Suppressor macrophage treated with lipopolysaccharide for 1 hour (primary cell): Measurements from ENCODE around the gene CORO6.
"Not testable (repeated sequence)": the region's sequence is repeated elsewhere in the genome, so short reads cannot be mapped to it uniquely, and the experiment has no call there.

Experiments used
- DNase-seq, 3 donors: peaks; one replicate each; pipeline ENCODE4 v3.0.0-alpha.2; 2020 to 2022

The CORO6 gene

DNA sequence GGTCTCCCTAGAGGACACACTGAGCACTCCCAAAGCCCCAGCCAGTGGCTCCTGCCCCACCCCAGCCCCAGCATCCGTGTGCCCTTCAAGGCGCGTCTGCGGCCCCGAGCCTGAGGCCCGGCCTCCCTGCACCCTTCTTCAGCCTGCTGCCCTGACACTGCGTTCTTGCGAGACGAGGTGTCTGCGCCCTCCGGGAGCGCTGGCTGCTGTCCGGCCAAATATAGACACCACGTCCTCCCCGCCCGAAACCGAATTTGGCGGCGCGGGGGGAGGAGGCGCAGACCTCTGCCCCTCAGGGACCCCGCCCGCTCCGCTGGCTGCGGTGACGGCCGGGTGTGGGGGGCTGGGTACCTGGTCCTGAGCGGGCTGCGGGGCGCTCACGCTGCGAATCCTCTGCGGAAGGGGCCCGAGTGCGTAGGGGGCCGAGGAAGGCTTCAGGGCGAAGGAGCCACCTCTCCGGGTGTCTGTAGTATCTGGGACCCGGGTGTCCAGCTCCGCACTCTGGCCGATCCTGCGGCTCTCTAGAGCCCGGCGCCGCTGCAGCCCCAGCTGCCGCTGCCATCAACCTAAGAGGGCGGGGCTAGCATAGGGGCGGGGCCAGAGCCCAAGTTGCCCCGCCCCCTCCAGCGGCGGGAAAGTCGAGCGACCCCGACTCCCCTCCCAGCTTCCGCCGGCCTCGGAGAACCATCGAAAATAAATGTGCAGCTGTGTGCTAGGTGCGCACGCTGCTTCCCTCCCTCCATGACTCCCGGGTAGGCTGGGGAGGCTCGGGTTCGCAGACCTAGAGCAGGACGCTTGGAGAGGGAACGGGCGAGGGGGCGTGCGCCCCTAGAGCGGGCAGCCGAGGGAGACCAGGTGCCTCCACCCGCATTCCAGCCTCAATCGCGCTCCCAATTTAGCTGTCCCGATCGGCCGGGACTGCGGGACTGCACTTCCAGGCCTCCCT is at the start of gene CORO6:
Gene CORO6 (minus strand): TSS at position 576 of the 946 bp plus-strand sequence. CDS start 1,491 bp downstream, outside the sequence.
- peak; percentile 50 to 73 (median 58) for DNase-seq

DNA sequence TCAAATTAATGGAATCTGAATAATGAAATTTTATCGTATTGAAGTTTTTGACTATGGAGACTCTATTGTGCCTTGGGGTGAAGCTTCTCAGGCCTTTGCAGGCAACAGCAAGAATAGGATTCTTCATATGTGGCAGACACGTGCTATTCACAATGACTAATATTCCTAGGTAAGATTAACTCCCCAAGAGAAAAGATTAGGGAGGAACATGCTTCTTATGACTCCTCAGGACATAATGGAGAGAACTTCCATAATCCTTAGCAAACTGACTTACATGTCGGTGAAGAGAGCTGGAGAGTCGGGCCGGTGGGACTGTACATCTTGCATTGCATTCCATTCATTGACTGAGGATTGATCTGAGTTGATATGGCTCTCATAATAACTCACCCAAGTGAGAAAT is 48.9 kb upstream of the CORO6 start:
- no peak for DNase-seq

DNA sequence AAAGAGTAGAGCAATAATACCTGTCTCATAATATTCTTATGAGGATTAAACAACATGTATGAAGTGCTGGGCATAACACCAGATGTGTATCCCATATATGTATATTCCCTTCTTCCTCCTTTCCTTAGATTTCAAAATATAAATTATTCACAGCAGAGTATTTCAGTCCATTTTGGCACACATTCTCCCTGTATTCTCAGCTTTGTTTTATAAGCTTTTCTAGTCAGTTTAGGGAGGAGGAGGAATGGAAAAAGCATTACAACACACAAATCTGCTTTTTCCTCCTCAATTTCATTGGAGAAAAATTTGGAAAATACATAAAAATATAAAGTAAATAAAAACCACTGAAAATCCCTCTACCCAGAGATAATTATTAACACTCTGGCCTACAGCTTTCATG is 46.6 kb upstream of the CORO6 start:
- DNase-seq: no peak

DNA sequence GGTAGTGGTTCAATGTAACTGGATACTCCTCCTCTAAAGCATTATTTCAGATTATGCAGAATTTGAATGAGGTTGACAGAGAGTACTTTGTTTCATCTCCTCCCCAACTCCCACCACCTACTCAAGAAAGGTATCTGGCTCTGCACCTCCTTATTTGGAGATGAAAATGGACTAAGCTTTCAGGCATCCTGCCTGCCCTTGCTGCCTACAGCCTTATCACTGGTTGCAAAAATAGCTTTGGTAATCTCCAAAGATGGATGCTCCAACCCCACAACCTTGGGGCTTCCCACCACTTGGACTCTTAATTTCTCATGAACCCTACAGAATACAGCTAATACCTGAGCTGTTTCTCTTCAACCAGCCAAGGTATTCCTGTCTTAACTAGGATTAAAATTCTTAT is 45.3 kb upstream of the CORO6 start:
- no peak for DNase-seq

- no peak for DNase-seq
Measured at GRCh38 chr17:29665481-29665810, 42.7 kb upstream of the CORO6 start.

DNA sequence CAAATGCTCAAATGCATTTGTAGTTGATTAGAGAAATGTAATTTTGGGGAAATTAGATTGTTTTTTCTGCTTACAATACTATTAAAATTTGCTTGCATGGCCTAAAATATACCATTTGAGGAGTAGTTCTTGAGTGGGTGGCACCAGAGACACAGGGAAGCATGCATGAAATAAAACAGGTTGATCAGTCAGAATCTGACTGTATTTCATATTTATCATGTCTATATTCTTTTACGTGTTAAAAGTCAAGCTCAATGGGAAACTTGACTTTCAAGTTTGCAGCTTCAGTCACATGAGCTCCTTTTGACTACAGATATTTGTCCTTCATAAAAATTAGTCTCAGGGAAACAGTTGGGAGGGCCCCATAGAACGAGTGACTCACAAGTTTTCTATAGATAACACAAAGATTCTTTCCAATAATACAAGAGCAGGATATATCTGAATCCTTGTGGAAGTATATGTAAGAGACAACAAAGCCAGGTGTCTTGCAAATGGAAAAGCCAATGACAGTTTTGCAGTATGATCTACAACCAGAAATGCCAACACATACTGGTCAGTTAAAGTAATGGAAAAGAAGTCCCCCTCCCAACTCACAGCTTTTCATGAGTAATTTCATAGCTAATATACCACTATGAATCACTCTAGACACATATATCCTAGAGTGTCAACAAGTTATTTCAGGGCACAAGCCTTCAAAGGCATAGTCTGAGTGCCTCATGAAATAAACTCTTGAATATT is 42.2 kb upstream of the CORO6 start:
- peak; percentile 62 to 90 (median 83) for DNase-seq

DNA sequence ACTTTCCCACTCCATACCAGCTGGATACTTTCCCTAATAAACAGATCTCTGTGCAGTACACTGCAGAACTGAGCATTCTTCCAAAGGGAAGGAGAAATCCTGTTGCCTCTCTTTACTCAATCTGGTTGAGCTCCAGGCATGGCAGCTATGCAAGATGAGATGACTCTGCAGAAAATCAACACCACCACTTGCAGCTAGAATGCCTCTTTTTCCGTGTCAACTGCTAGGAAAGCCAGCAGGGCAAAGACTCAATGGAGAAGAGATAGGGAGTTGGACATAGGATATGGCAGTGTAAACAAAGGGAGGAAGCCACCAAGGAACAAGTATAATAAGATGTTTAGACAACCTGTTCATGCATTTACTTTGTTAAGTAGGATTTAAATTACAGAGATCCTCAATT is 40.4 kb upstream of the CORO6 start:
- DNase-seq: no peak

DNA sequence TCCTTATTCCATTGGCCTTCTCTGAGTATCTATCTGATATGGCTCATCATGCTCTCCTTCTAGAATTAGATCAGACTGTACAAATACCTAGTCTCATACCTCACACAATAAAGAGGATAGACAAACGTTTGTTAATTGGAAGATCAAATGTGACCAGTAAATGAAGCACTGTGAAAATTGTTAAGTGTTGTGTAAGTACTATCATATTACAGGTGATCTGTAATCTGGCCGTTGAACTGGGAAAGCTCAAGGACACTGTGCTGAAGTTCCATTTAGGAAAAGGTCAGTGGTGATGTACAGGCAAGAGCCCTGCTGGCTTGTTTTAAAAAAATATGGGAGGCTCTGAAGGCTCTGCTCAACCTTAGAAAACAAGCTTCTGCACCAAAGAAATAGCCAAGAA is 38.5 kb upstream of the CORO6 start:
- no peak for DNase-seq

DNA sequence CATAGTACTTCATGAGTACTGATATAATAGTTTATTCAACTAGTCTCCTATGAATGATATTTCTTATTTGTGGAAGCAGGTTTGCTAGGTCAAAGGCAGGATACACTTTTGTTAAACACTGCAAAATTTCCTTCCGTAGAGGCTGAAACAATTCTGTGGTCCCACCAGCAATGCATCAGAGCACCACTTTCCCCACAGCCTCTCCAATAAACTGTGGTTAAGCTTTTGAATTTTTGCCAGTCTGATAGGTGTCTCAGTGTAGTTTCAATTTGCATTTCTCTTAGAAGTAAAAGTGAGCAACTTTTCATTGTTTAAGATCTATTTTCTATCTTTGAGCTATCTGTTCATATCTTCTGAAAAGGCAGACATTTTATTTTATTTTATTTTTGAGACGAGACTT is 36.4 kb upstream of the CORO6 start:
- DNase-seq: no peak

- DNase-seq: no peak
Measured at GRCh38 chr17:29655323-29655722, 32.6 kb upstream of the CORO6 start.

GRCh38 chr17:29653995-29654714 is 31.4 kb upstream of the CORO6 start:
- DNase-seq: no peak

DNA sequence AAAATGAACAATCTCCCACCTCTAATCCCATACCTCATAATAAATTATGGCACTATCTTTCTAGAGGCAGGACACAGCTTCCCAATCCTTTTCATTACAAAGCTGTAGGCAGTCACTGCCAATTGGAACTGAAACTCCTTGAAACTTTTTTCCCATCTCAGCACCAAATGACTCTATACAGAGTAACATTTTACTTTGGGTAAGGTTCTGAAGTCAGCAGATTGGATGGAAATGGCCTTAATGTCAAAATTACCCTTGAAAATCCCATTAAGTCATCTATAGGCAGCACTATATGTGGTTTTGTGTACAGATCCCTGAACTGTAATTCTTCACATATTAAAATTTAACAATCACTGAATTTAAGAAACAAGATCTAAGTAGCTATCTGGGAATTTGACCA is 30.3 kb upstream of the CORO6 start:
- peak; percentile 17 to 64 (median 45) for DNase-seq

DNA sequence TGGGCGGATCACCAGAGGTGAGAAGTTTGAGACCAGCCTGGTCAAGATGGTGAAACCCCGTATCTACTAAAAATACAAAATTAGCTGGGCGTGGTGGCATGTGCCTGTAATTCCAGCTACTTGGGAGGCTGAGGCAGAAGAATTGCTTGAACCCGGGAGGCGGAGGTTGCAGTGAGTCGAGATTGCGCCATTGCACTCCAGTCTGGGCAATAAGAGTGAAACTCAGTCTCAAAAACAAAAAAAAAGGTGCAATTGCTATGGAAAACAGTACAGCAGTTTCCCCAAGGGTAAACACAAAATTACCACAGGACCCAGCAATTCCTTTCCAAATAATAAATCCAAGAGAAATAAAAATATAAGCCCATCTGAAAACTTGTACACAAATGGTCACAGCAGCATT is 29.2 kb upstream of the CORO6 start:
- not testable (repeated sequence) for DNase-seq

DNA sequence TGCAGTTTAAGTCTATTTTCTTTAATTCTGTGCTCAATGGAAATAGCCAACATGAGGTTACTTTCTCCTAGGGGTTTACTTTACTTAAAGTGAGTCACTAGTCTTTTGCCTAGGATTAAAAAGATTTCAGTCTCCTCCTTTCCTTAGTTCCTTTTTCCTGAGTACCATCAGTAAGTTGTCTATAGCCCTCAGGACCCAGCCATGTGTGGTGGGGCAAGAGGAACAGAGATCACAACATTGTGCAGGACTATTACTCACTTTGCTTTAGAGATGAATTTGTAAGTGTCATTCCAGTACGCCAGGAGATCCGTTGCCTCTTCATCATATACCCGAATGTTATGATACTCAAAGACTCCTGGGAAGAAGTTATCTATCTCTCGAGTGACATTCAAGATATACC is 27.7 kb upstream of the CORO6 start:
- DNase-seq: peak; percentile 67 to 78 (median 75)

GRCh38 chr17:29649359-29649758 is 26.6 kb upstream of the CORO6 start:
- no peak for DNase-seq

GRCh38 chr17:29648005-29648404 is 25.3 kb upstream of the CORO6 start:
- DNase-seq: no peak

DNA sequence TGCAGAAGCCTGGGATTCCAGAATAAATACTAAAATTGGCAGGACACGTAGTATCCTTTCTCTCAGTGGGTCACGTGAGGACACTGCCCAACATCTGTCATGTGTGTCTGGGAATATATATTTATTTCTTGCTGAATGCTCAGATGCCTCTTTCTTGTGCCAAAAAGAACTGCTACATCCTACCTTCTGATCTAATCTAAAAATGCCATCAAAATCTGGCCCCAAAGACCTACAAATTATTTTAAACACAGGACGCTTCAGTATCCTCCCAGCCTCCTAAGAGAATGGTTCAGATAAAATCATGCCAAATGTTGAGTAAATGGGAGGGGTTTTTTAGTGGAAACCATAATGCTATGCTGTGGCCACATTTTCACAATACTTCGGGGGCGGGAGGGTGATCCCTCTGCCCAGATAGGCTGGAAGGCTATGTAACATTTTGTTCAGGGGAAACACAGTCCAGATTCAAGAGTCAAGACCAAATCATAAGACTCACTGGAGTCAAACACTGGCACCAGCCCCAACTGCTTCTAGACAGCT is 22.9 kb upstream of the CORO6 start:
- peak; percentile 88 to 90 (median 89) for DNase-seq

GRCh38 chr17:29643817-29644160 is 21.1 kb upstream of the CORO6 start:
- no peak for DNase-seq

DNA sequence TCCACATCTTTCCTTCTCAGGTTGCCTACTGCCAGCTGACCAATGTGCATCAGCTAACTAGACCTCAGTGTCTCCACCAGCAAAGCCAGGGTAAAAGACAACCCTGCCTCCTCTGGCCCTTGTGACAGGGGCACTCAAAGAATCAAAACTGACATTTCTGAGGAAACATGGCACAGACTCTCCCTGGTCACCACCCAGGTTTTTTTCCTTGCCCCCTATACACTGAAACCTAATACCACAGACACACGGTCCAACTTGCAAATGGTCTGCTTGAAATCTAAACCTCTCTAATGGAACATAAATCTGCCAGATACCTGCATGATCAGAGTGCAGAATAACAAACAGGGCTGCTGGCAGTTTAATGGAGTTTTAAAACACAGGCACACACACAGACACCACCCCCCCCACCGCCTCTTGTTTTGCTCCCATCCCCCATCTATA is 19.5 kb upstream of the CORO6 start:
- no peak for DNase-seq

- peak; percentile 65 to 75 (median 70) for DNase-seq
Measured at GRCh38 chr17:29640981-29641642, 18.4 kb upstream of the CORO6 start.

- peak; percentile 29 to 63 (median 45) for DNase-seq
Measured at GRCh38 chr17:29640413-29640812, 17.7 kb upstream of the CORO6 start.

DNA sequence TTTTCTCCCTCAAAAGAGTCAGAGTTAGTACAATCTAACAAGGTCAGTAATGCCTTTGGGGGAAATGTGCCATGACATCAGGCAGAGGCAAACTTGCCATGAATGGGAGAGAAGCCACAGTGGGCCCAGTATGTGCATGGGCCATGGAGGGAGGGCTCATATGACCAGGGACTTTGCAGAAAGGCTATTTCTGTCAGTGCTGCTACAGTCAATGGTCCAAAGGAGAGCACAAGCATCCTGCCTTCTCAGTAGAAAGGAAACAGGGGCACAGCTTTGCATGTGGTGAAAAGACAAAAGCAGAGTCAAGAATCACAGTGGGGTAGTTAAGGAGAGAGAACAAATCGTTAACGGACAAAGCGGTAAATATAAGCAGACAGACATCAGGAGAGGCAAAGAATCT is 11.2 kb upstream of the CORO6 start:
- no peak for DNase-seq
